Measurements from ENCODE around the gene COL9A3. TPM values are rescaled to one million over a fixed set of nuclear protein-coding genes. Genes with fewer than 3 reads are reported as not detected.
"Not testable (repeated sequence)": the region's sequence is repeated elsewhere in the genome, so short reads cannot be mapped to it uniquely, and the experiment has no call there.

The COL9A3 gene
- total RNA-seq, 1 experiment from 2014 or later, result 59.7 TPM

- DNase-seq (ENCODE audit: low spot score), result no peak
Observed at GRCh38 chr20:62834967-62835730, 18.3 kb downstream of the COL9A3 start.

GRCh38 chr20:62835931-62836861 is 19.3 kb downstream of the COL9A3 start:
- no peak for DNase-seq (ENCODE audit: low spot score)

- DNase-seq (ENCODE audit: low spot score), result no peak
Observed at GRCh38 chr20:62836967-62837490, 20.2 kb downstream of the COL9A3 start.

GRCh38 chr20:62837790-62838127 is 20.9 kb downstream of the COL9A3 start:
- DNase-seq (ENCODE audit: low spot score), result no peak

GRCh38 chr20:62838128-62838891 is 21.5 kb downstream of the COL9A3 start:
- DNase-seq (ENCODE audit: low spot score), result peak; percentile 79

- DNase-seq (ENCODE audit: low spot score), result no peak
Observed at GRCh38 chr20:62839261-62839660, 22.4 kb downstream of the COL9A3 start.

GRCh38 chr20:62839816-62840215 is 23.0 kb downstream of the COL9A3 start:
- no peak for DNase-seq (ENCODE audit: low spot score)

GRCh38 chr20:62840244-62841197 is 23.7 kb downstream of the COL9A3 start:
- no peak for DNase-seq (ENCODE audit: low spot score)

GRCh38 chr20:62841705-62842212 is 24.9 kb downstream of the COL9A3 start:
- no peak for DNase-seq (ENCODE audit: low spot score)

GRCh38 chr20:62843656-62844055 is 26.8 kb downstream of the COL9A3 start:
- no peak for DNase-seq (ENCODE audit: low spot score)

- DNase-seq (ENCODE audit: low spot score), result no peak
Observed at GRCh38 chr20:62844182-62844581, 27.3 kb downstream of the COL9A3 start.

GRCh38 chr20:62845416-62846160 is 28.7 kb downstream of the COL9A3 start:
- no peak for DNase-seq (ENCODE audit: low spot score)

- DNase-seq (ENCODE audit: low spot score), result no peak
Observed at GRCh38 chr20:62846166-62846890, 29.5 kb downstream of the COL9A3 start.

- not testable (repeated sequence) for DNase-seq (ENCODE audit: low spot score)
Observed at GRCh38 chr20:62848917-62849316, 32.1 kb downstream of the COL9A3 start.

- DNase-seq (ENCODE audit: low spot score), result no peak
Observed at GRCh38 chr20:62849431-62849830, 32.6 kb downstream of the COL9A3 start.

GRCh38 chr20:62850333-62850974 is 33.6 kb downstream of the COL9A3 start:
- DNase-seq (ENCODE audit: low spot score), result no peak

- DNase-seq (ENCODE audit: low spot score), result no peak
Observed at GRCh38 chr20:62852196-62852595, 35.3 kb downstream of the COL9A3 start.

- DNase-seq (ENCODE audit: low spot score), result no peak
Observed at GRCh38 chr20:62852841-62853240, 36.0 kb downstream of the COL9A3 start.

Data from HT-29 (cell line).